Activated CD4-positive, CD25-positive, alpha-beta regulatory T cell treated with anti-CD3 and anti-CD28 coated beads, Interleukin-2, amount 50 U/mL, for 72 hours (primary cell): ENCODE results near the gene POLE3.
"Not testable (repeated sequence)": the region's sequence is repeated elsewhere in the genome, so short reads cannot be mapped to it uniquely, and the experiment has no call there.

ENCODE experiments used
- DNase-seq: peaks from one replicate; pipeline ENCODE4 v3.0.0; 2021

POLE3 gene

GRCh38 chr9:113401027-113401792 lies 9.3 kb downstream of the POLE3 start, which contains the start of gene ALAD:
Gene ALAD (minus strand): TSS chr9:113401284. CDS start chr9:113393559, 7,725 bp downstream.
- peak; percentile 100 for DNase-seq

- no peak for DNase-seq
Observed at GRCh38 chr9:113399646-113400200, 10.8 kb downstream of the POLE3 start.

GRCh38 chr9:113398796-113399195 lies 11.7 kb downstream of the POLE3 start:
- DNase-seq = no peak

- no peak for DNase-seq
Observed at GRCh38 chr9:113397203-113397631, 13.3 kb downstream of the POLE3 start.

- DNase-seq = no peak
Observed at GRCh38 chr9:113395000-113395861, 15.2 kb downstream of the POLE3 start.

GRCh38 chr9:113393281-113393680 lies 17.2 kb downstream of the POLE3 start:
- DNase-seq = no peak

GRCh38 chr9:113391917-113392316 lies 18.6 kb downstream of the POLE3 start:
- no peak for DNase-seq

- no peak for DNase-seq
Observed at GRCh38 chr9:113390192-113390960, 20.1 kb downstream of the POLE3 start.

- DNase-seq = no peak
Observed at GRCh38 chr9:113389451-113389850, 21.0 kb downstream of the POLE3 start.

- DNase-seq = no peak
Observed at GRCh38 chr9:113388833-113389232, 21.6 kb downstream of the POLE3 start.

GRCh38 chr9:113387560-113388230 lies 22.8 kb downstream of the POLE3 start:
- no peak for DNase-seq

- DNase-seq = no peak
Observed at GRCh38 chr9:113386571-113387393, 23.7 kb downstream of the POLE3 start.

- no peak for DNase-seq
Observed at GRCh38 chr9:113381909-113382411, 28.5 kb downstream of the POLE3 start.

- not testable (repeated sequence) for DNase-seq
Observed at GRCh38 chr9:113381441-113381840, 29.0 kb downstream of the POLE3 start.

- no peak for DNase-seq
Observed at GRCh38 chr9:113380869-113381378, 29.6 kb downstream of the POLE3 start.

GRCh38 chr9:113379829-113380210 lies 30.7 kb downstream of the POLE3 start:
- DNase-seq = not testable (repeated sequence)

- not testable (repeated sequence) for DNase-seq
Observed at GRCh38 chr9:113379094-113379828, 31.2 kb downstream of the POLE3 start.

- peak; percentile 82 for DNase-seq
Observed at GRCh38 chr9:113376634-113377567, 33.6 kb downstream of the POLE3 start, which contains the start of gene HDHD3. Gene HDHD3 (minus strand): TSS chr9:113376986. CDS start chr9:113374354, 2,632 bp downstream.
